Measurements from ENCODE around the gene NTRK3.

GRCh38 chr15:88020806-88021205 is 235.7 kb downstream of the NTRK3 start:
- TF ChIP-seq CTCF (IDR thresholded peaks at IDR 0.05) = no peak
- TF ChIP-seq POLR2A (IDR thresholded peaks at IDR 0.05) = no peak

All from thyroid gland (tissue), 4 donors.